NCI-H2196 treated with DMSO at 0.1 percent for 48 hours (cell line): ENCODE measurements around the gene TOX3.

ENCODE experiments used
- DNase-seq: peaks from one replicate; lab custom pipeline; 2025; ENCODE audit not compliant: unreplicated experiment; lab: John Stamatoyannopoulos, UW

Gene TOX3

GRCh38 chr16:52547004-52547833 is at the start of gene TOX3:
Gene TOX3, minus strand, starts transcription at chr16:52547143. Its CDS starts 420 bp downstream, at chr16:52546723.
- peak; percentile 15 for DNase-seq

GRCh38 chr16:52592778-52593177 is 45.8 kb upstream of the TOX3 start:
- DNase-seq = no peak

- no peak for DNase-seq
These were observed 45.1 kb upstream of the TOX3 start for GRCh38 chr16:52591934-52592592.

- no peak for DNase-seq
These were observed 44.5 kb upstream of the TOX3 start for GRCh38 chr16:52591471-52591870.

GRCh38 chr16:52586159-52586558 is 39.2 kb upstream of the TOX3 start:
- no peak for DNase-seq

- no peak for DNase-seq
These were observed 37.7 kb upstream of the TOX3 start for GRCh38 chr16:52584354-52585320.

GRCh38 chr16:52581530-52581929 is 34.6 kb upstream of the TOX3 start:
- no peak for DNase-seq

GRCh38 chr16:52580488-52580887 is 33.5 kb upstream of the TOX3 start:
- no peak for DNase-seq

GRCh38 chr16:52578829-52579498 is 32.0 kb upstream of the TOX3 start:
- DNase-seq = no peak

- DNase-seq = no peak
These were observed 31.3 kb upstream of the TOX3 start for GRCh38 chr16:52578007-52578828.

GRCh38 chr16:52577130-52577706 is 30.3 kb upstream of the TOX3 start:
- DNase-seq = no peak

- no peak for DNase-seq
These were observed 26.7 kb upstream of the TOX3 start for GRCh38 chr16:52573365-52574299.

GRCh38 chr16:52572656-52573055 is 25.7 kb upstream of the TOX3 start:
- no peak for DNase-seq

- DNase-seq = no peak
These were observed 23.6 kb upstream of the TOX3 start for GRCh38 chr16:52570495-52571091.

- DNase-seq = no peak
These were observed 22.8 kb upstream of the TOX3 start for GRCh38 chr16:52569701-52570100.

- DNase-seq = no peak
These were observed 22.2 kb upstream of the TOX3 start for GRCh38 chr16:52568983-52569690.

GRCh38 chr16:52568495-52568894 is 21.6 kb upstream of the TOX3 start:
- DNase-seq = no peak
